ENCODE results near the gene TIMM17A. TPM values are rescaled to one million over a fixed set of nuclear protein-coding genes. Genes with fewer than 3 reads are reported as not detected.

Gene TIMM17A
- total RNA-seq, 2 donors from 2014 or later = 40.5 to 93.4 TPM

Other genes starting within 250 kb of the TIMM17A start
- 10 to 100 TPM; 54.3 to 70.2 TPM for gene IPO9, start 126.3 kb upstream of the TIMM17A start, total RNA-seq
- gene SHISA4, start 66.6 kb upstream of the TIMM17A start, total RNA-seq = 1 to 10 TPM in 1 of 2 donors, under 1 TPM in 1; 0.69 to 1.6 TPM
- gene LMOD1, start 9.0 kb upstream of the TIMM17A start, total RNA-seq = not detected
- gene RNPEP, start 27.1 kb downstream of the TIMM17A start, total RNA-seq = 10 to 100 TPM; 36.9 to 39.8 TPM
- gene ELF3, start 55.1 kb downstream of the TIMM17A start, total RNA-seq = under 1 TPM; 0.32 to 0.64 TPM
- gene GPR37L1, start 167.4 kb downstream of the TIMM17A start, total RNA-seq = not detected
- gene ARL8A, start 189.2 kb downstream of the TIMM17A start, total RNA-seq = 10 to 100 TPM; 43.6 to 51.4 TPM
- gene PTPN7, start 205.1 kb downstream of the TIMM17A start, total RNA-seq = 100 to 1,000 TPM; 238 to 281 TPM
- gene LGR6, start 238.3 kb downstream of the TIMM17A start, total RNA-seq = under 1 TPM in 1 of 2 donors, not detected in 1; 0.21 TPM

Measured in activated T-helper 17 cell treated with anti-CD3 and anti-CD28 coated beads, Interleukin-2, amount 50 U/mL, for 72 hours (primary cell).